Measurements from ENCODE around the gene MT1A.
"Not testable (repeated sequence)": the region's sequence is repeated elsewhere in the genome, so short reads cannot be mapped to it uniquely, and the experiment has no call there.

MT1A gene

DNA sequence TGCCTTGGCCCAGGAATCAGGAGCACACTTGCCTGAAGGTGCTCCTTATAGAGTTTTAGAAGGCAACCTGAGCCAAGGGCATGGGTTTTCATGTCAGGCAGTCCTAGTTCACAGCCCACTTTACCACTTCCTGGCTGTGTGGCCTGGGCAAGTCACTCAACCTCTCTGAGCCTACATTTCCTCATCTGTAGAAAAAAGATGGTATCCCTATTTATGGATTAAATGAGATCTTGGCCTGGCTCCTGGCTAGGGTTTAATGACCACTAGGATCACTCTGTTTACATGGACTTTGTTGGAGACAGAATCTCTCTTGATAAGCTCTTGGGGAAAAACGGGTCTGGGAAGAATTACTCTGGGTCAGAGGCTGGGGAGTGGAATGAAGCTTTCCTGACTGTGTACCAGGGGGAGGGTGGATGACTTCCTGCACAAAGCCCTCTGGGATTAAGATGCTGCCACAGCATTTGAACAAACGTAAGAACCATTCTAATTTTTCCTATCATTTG, 27.8 kb upstream of the MT1A start:
- DNase-seq (ENCODE audit: low spot score): no peak

DNA sequence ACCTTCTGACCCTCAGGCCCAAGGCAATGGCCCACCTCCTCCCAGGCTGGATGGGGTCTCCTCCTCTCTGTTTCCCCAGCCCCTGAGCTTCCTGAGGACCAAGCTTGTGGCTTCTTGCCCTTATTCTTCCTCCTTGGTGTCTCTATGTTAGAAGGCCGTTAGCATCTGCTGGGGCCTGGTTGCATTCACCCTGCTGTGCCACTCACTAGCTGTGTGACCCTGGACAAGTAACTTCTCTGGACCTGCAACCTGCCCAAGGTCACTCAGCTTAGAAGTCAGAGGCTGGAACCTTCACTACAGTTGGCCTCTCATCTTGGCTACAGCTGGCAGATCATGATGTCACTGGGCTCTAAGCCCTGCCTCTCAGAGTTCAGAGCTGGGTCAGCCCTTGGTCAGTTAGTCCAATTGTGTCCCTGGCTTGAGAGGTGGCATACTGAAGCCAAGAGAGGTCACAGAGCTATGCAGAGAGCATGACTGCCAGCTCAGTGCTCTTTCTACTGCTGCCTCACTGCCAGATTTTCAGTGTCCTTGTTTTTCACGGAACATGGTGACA, 27.1 kb upstream of the MT1A start:
- DNase-seq (ENCODE audit: low spot score): no peak

DNA sequence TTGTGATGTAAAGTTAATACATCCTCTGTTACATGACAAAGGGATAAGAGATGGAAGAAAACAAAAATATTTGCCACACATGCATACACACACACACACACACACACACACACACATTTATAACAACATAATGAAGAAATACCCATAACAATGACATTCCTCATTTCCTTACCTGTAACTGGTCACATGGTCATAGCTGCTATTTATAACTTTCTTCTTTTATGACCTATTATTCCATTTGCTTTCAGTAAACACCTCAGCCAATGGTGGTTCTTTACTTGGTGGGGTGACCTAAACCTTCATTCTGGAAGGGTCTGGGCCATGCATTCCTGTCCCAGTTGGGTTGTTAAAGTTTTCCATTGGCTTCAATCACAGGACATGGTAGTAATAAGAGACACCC, 24.8 kb upstream of the MT1A start:
- DNase-seq (ENCODE audit: low spot score): no peak

DNA sequence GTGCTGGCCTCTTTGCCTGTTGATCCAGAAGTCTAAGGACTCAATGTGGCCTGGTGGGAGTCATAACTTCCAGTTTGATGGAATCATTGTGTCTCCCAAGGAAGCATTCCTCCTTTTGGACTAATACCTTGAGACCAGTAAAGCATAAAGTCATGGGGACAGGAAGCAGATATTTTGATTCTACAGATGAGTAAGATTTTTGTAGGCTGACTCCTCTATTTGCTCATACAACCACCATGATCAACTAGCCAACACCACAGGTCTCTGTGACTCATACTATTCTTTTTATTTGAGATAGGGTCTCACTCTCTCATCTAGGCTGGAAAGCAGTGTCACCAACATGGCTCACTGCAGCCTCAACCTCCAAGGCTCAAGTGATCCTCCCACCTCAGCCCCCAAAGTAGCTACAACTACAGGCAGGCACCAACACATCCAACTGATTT, 23.9 kb upstream of the MT1A start:
- no peak for DNase-seq (ENCODE audit: low spot score)

DNA sequence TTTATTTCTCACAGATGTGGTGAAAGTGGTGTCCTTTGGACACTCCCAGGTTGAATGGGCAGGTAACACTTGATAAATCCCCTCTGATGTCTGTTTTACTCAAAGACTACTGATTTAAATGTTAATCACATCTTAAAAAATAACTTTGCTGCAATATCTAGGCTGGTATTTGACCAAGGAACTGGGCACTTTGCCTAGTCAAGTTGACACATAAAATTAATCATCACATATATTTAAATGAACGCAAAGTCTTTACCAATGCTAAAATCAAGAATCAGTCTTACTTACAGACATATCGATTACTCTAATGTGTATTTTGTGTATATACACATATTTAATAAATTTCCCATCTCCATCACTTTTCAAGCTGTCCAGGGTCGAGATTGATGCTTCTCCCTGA, 23.1 kb upstream of the MT1A start:
- no peak for DNase-seq (ENCODE audit: low spot score)

DNA sequence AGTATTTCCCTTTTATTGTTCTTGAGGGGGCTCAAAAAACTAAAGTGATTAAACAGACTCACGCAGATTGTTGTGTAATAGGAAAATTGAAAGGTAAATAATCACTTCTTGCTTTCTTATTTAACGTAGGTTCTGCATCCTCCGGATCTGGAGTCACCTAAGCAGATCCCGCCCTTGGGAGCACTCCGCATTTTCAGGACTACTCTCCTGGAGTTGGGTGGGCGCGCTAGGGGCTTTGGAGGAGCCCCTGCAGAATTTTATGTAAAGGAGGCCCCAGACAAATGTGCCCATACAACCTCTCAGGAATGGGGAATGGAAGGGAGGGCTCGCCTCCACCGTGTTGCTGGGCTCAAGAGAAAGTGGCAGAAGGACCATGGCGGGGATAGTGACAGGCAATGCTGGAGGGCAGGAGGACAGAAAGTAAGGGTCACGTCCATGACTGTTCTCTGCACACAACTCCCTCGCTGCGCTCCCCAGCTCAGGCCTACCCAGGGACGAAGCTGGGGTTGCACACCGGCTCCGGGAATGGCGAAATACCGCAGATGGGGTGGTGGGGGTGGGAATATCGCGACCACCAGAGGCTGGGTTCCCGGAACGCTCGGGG, 21.8 kb upstream of the MT1A start:
- DNase-seq (ENCODE audit: low spot score): no peak

DNA sequence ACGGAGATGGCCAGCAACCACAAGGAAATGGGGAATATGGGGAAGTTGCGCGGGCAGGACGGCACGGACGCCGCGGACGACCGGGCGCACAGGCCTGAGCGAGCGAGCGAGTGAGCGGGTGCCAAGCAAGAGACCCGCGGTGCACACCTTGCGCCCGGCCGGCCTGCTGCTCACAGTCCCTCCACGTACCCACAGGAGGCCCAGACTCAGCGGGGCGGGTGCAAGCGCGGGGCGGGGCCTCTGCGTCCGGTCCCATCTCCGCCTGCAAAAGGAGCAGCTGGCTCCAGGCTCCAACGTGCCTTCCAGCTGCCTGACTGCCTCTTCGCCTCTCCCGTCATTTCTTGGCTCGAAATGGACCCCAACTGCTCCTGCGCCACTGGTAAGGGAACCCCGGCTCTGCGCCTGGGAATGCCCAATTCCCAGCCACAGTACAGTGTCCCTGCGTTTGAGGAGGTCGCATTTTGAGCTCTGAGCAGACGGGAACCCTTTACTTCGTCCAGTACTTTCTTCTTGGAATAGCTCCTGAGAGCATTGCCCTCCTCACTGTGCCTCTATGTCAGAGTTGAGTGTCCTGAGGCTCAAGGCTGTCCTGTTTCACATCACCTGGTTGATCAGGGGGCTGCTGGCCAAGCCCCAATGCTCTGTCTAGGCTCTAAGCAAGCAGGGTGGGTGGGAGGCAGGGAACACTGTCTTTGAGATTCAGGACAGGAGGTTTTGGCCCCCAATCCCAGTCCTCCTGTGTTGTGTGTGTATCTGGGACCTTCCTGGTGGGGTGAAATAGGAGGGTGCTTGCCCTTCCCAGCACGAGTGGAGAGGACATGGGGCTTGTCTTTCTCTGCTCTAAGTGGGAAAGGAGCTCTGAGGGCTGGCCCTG, 21.0 kb upstream of the MT1A start:
- DNase-seq (ENCODE audit: low spot score): no peak

DNA sequence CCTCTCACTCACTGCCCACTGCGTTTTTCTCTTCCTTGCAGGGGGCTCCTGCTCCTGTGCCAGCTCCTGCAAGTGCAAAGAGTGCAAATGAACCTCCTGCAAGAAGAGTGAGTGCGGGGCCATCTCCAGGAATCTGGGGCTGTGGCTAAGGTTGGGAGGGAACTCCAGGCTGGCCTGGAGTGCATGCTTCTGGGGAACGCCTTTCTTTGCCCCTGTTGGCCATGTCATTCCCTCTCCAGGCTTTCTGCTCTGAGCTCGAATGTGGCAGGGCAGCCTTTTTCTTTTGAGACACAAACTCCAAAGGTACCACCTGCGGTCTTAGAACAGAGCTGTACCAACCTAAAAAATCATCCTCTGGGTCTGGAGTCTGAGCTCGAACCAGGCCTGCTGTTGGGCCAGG, 20.3 kb upstream of the MT1A start:
- no peak for DNase-seq (ENCODE audit: low spot score)

DNA sequence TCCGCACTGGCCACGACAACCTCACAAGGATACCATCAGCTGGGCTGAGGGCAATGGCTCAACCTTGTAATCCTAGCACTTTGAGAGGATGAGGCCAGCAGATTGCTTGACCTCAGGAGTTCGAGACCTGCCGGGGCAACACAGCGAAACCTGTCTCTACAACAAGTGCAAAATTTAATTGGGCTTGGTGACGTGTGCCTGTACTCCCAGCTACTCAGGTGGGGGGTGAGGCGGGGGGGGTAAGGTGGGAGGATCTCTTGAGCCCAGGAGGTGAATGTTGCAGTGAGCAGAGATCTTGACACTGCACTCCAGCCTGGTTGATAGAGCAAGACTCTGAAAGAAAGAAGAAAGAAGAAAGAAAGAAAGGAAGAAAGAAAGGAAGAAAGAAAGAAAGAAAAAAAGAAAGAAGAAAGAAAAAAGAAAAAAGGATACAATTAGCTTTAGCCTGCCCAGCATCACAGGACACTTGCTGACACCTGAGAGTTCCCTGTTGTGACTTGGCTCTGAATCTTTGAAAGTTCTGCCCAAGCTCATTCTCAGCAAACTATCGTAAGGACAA, 18.0 kb upstream of the MT1A start:
- DNase-seq (ENCODE audit: low spot score): no peak

DNA sequence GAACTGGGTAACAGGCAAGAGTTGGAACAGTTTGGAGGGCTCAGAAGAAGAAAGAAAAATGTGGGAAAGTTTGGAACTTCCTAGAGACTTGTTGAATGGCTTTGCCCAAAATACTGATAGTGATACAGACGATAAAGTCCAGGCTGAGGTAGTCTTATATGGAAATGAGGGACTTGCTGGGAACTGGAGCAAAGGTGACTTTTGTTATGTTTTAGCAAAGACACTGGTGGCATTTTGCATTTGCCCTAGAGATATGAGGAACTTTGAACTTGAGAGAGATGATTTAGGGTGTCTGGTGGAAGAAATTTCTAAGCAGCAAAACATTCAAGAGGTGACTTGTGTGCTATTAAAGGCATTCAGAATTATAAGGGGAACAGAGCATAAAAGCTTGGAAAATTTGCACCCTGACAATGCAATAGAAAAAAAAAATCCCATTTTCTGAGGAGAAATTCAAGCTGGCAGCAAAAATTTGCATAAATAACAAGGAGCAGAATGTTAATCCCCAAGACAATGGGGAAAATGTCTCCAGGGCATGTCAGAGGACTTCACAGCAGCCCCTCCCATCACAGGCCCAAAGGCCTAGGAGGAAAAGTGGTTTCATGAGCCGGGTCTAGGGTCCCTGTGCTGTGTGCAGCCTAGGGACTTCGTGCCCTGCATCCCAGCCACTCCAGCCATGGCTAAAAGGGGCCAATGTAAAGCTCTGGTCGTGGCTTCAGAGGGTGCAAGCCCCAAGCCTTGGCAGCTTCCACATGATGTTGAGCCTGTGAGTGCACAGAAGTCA, 16.6 kb upstream of the MT1A start:
- DNase-seq (ENCODE audit: low spot score): not testable (repeated sequence)

DNA sequence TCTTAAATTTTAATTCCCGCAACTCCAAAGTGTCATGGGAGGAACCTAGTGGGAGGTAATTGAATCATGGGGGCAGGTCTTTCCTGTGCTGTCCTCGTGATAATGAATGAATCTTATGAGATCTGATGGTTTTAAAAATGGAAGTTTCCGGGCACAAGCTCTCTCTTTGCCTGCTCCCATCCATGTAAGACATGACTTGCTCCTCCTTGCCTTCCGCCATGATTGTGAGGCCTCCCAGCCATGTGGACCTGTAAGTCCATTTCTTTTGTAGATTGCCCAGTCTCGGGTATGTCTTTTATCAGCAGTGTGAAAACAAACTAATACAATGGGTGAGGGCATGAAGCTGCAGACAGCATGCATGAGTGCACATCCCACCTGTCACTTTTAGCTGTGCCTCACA, 15.3 kb upstream of the MT1A start:
- not testable (repeated sequence) for DNase-seq (ENCODE audit: low spot score)

DNA sequence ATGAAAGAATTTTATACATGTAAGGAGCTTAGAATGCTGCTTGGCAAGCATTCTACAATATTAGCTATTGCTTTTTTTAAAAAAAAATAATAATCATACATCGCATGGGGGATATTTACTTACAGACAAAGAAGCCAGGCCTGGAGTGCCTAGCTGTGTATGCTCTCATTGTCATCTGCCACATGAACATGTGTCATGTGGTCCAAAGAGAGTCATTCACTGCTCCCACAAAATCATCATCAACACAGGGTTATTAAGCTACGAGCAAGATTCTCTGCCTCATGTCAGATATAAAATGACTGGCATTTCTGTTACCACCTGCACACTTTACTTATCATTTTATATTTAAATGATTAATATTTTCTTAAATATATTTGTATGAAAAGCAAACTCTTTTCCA, 14.8 kb upstream of the MT1A start:
- DNase-seq (ENCODE audit: low spot score): no peak

DNA sequence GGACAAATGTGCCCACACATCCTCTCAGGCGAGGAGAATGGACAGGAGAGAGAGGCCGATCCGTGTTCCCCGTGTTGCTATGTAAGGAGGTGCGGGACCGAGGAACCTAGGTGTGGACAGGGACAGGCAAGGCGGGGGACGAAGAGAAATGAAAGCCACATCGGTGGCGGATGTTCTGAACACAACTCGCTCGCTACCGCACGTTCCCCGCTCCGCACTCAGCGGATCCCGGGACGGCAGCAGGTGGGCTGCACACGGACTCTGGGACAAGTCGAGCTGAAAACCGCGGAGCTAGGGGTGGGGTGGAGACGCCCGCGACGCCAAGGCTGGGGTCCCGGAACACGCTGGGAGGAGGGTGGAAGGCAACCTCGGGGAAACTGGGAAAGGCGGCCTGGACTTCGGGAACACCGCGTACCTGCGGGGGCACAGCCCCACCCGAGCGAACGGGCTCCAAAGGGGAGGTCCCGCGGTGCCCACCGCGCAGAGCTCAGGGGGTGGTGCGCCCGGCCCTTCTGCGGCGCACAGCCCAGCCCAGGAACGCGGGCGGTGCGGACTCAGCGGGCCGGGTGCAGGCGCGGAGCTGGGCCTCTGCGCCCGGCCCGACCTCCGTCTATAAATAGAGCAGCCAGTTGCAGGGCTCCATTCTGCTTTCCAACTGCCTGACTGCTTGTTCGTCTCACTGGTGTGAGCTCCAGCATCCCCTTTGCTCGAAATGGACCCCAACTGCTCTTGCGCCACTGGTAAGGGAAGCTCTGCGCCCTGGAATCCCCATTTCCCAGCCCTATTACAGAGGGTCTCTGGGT, 13.1 kb upstream of the MT1A start, which contains the start of gene MT1E:
Gene MT1E, plus strand, starts transcription at position 642 of the 803 bp plus-strand sequence. Its CDS starts 71 bp downstream, at position 713.
- DNase-seq (ENCODE audit: low spot score): no peak

DNA sequence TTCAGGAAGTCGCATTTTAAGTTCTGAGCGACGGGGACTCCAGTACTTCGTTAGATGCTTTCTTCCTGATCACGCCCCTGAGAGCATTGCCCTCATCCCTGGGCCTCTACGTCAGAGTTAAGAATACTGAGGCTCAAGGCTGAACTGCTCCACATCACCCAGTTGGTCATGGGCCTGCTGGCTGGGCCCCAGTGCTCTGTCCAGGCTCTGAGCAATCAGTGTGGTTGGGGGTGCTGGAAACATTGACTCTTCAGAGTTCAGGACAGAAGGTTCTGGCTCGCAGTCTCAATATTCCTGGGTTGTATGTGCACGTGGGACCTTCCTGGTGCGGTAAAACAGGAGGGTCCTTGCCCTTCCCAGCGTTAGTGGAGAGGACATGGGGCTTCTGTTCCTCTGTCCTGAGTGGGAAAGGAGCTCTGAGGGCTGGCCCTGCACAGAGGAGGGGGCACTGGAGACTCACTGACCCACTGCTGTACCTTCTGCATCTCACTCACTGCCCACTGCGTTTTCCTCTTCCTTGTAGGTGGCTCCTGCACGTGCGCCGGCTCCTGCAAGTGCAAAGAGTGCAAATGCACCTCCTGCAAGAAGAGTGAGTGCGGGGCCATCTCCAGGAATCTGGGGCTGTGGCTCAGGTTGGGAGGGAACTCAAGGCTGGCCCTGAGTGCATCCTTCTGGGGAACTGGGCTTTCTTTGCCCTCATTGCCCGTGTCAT, 12.4 kb upstream of the MT1A start:
- no peak for DNase-seq (ENCODE audit: low spot score)

DNA sequence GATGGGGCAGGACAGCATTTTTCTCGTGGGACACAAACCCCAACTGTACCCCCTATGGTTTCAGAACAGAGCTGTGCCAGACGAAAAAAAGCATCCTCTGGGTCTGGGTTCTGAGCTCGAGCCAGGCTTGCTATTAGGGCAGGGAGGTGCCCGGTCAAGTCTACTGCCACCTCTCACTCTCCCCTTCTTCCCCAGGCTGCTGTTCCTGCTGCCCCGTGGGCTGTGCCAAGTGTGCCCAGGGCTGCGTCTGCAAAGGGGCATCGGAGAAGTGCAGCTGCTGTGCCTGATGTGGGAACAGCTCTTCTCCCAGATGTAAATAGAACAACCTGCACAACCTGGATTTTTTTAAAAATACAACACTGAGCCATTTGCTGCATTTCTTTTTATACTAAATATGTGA, 11.8 kb upstream of the MT1A start:
- DNase-seq (ENCODE audit: low spot score): no peak

DNA sequence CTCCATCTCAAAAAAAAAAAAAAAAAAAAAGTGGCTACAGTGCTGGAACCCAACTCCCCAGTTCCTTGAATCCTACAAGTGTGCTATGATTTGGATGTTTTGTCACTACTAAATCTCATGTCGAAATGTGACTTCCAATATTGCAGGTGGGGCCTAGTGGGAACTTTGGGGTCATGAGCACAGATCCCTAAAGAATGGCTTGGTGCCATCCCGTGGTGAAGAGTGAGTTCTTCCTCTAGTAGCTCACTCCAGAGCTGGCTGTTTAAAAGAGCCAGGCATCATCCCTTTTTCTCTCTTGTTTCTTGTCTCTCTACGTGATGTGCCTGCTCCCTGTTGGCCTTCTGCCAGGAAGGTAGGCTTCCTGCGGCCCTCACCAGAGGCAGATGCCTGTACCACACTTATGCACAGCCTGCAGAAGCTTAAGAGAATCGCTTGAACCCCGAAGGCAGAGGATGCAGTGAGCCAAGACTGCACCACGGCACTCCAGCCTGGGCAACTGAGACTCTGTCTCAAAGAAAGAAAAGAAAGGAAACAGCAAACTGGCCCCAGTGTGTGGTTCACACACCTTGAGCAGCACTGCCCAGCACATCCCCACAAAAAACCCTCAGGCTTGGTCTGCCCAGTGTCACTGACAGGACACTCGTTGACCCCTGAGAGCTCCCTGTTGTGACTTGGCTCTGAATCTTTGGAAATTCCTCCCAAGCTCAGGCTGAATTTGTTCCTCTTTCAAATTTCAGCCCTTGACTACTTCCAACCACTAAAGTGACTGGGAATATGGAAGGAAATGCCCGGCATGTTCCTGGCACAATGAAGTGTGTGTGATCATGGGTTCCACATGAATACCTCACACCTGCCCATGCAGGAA, 9.7 kb upstream of the MT1A start:
- DNase-seq (ENCODE audit: low spot score): no peak

DNA sequence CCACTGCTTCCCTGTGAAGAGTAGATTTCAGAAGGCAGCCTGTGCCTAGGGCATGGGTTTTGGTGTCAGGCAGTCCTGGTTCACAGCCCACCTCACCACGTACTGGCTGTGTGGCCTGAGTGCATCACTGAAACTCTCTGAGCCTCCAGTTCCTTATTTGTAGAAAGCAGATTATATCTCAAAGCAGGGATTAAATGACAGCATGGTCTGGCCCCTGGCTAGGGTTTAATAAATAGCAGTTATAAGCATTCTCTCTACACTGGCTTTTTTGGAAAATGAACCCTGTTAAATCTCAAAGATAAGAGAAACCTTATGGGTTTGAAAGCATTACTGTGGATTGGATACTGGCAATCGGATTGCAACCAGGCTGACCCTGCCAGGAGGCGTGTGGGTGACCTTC, 8.9 kb upstream of the MT1A start:
- DNase-seq (ENCODE audit: low spot score): no peak

DNA sequence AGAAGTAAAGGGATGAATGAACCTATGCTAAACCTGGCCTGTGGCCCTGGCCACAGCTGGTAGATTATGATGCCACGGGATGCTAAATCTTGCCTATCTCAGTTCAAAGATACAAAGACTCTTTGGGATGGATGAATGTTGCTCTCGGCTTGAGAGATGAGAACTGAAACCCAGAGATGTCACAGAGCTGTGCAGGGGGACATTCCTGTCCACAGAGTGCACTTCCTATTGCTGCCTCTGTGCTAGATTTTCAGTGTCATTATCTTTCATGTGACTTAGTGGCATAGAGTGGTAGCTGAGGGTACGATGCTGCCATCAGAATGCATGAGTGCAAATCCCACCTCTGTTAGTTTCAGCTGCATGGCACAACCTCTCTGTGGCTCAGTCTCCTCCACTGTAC, 8.3 kb upstream of the MT1A start:
- DNase-seq (ENCODE audit: low spot score): peak; percentile 48

DNA sequence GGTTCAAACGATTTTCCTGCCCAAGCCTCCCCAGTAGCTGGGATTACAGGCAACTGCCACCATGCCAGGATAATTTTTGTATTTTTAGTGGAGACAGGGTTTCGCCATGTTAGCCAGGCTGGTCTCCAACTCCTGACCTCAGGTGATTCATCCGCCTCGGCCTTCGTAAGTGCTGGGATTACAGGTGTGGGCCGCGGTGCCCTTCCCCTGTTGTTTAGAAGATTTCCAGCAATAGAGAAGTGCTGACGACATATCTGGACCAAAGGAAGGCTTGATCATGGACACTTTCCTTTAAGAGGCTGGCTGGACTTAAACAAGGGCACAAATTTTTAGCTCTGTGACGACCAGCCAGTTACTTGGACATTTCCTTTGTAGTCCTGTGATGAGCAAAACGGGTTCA, 7.3 kb upstream of the MT1A start:
- DNase-seq (ENCODE audit: low spot score): no peak

DNA sequence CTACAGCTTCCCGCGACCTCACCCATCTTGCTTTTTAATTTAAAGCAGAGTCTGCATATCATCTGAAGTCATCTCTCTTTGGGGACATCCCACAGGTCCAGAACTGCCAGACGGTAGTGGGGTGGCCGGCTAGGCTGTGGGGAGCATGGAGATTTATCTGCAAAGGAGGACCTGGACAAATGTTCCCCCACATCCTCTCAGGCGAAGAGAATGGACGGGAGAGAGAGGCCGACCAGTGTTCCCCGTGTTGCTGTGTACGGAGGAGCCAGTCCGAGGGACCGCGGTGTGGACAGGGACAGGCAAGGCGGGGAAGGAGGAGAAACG, 6.7 kb upstream of the MT1A start:
- DNase-seq (ENCODE audit: low spot score): no peak
